ENCODE data around the gene IGFBP6.

IGFBP6 gene, protein sequence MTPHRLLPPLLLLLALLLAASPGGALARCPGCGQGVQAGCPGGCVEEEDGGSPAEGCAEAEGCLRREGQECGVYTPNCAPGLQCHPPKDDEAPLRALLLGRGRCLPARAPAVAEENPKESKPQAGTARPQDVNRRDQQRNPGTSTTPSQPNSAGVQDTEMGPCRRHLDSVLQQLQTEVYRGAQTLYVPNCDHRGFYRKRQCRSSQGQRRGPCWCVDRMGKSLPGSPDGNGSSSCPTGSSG

DNA sequence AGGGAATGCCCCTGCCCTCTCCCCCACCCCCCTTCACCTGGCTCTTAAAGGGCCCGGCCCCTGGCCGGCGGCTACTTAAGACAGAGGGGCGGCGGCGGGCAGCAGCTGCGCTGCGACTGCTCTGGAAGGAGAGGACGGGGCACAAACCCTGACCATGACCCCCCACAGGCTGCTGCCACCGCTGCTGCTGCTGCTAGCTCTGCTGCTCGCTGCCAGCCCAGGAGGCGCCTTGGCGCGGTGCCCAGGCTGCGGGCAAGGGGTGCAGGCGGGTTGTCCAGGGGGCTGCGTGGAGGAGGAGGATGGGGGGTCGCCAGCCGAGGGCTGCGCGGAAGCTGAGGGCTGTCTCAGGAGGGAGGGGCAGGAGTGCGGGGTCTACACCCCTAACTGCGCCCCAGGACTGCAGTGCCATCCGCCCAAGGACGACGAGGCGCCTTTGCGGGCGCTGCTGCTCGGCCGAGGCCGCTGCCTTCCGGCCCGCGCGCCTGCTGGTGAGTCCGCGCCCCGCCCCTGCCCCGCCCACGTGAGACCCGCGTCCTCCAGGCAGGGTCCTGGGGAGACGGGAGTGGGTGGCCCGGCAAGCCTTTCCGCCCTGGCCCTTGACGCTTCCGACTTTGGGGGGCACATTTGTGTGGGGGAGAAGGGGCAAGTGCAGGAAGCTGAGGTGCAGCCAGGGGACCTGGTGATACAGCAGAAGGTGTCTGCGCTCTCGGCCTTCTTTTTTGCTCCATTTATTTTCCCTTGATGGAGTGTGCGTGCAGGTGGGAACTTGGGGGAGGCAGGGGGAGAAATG lies at the start of gene IGFBP6:
Gene IGFBP6, plus strand, starts transcription at position 104 of the 790 bp plus-strand sequence. Its CDS starts 51 bp downstream, at position 155.
- DNase-seq (ENCODE audit: low read depth) = no peak

DNA sequence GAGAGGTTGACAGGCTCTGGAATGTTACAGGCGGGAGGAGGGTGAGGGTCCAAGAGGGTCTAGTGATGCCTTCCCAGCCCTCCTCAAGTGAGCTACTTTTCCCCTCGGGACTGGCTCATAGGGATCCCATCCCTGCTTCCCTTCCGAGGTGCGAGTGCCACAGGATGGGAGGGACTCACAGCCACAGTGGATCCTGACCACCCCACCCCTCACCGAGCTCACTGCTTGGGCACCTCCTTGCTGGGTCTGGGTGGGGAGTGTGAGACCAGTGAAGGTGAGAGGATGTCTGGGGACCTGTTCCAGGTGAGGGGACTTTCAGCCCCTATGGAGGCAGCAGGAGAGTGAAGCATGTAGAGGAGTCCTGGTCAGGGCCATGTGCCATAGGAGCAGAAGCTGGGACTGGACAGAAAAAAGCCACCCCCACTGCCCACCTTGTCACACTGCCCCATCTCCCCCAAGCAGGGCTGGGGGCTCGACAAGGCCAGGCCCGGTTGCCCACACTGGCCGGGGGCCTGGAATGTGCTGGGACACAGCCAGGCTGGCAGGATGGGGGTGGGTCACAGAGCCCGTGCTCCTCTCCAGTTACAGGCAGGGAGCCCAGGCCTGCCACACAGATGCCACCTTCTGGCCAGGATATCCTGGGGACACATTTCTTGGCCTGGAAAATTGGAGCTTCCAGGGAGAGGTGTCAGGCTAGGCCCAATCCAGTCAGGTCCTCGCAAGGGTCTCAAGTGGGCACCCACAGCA lies 49.3 kb upstream of the IGFBP6 start:
- DNase-seq (ENCODE audit: low read depth) = no peak

DNA sequence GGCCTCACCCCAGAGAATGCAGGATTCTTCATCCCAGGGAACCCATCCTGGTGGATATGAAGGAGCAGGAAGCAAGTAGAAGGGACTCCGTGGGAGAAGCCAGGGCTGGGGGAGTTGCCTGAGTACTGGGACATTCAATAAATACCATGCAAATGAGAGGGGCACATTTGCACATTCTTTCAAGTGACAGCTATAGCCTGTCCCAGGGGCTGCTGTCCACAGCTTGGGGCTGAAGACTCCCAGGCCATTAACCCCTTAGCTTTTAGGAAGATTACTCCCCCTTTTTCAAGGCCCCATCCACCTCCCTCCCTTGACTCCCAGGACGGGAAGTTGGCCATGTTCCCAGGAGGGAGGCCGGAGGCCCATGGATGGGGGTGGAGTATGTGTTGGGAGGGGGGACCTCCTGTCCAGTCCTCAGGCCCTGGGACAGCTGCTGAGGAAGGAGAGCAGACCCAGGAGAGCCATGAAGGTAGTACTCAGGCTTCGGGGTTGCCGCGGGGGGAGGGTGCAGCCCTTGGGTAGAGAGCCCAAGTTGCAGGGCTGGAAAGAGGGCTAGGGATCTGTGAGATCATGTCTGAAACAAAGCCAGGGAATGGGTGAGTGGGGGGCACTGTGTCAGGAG lies 48.6 kb upstream of the IGFBP6 start:
- DNase-seq (ENCODE audit: low read depth) = no peak

DNA sequence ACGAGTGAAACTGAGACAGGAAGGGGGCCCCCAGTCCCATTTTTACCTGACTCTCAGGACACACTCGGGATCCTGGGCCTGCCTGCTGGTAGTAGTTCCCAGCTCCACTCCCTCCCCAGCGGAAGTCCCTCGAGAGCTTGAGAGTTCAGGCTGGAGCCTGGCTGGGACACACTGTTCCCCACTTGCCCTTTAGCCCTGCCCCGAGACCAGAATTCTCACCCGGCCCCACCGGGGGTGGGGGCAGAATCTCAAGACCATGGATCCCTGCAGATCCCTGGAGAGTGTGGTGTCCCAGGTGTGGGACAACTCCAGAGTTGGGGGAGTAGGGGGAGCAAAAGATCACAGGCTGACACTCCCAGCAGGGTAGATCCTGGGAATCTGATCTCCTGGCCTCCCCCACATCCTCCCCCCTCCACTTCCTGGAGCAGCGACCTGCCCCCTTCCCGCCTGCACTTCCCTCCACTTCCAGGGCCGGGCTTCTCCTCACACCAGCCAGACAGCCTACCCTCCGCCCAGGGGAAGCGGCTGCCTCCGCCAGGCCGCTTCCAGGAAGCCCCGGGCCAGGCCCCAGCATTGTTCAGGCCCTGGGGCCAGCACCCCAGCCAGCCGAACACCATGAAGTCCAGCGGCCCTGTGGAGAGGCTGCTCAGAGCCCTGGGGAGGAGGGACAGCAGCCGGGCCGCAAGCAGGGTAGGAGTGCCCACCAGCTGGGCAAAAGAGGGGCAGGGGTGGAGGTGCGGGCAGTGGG lies 47.7 kb upstream of the IGFBP6 start, which contains the start of gene TNS2:
Gene TNS2, plus strand, starts transcription at position 495 of the 748 bp plus-strand sequence. Its CDS starts 121 bp downstream, at position 616.
- DNase-seq (ENCODE audit: low read depth) = no peak

DNA sequence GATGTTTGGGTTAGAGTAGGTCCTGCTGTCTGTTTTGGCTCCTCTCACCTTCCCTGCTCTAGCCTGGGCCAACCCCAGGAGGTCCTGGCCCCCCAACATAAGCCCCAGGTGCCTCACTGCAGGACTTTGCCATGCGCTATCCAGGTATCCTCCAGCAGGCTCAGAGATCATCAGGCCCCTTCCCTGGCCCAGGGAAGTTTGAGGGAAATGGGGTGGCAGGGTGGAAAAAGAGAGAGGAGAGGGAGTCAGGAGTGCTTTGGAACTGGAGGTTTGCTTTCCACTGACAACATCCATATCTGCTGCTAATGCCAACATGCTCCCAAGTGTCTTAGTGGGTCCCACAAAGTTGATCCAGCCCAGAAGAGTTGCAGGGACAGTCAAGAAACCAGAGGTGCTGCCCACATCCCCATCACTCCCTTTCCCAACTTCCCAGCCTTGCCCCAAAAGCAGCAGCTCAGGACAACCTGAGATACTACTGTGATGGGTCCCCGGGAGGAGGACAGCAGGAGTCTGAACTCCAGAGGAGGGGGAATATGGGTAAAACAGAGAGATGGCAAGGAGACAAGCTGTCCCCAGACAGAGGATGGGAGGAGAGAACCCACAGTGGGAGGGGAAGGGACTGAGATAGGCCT lies 46.9 kb upstream of the IGFBP6 start:
- no peak for DNase-seq (ENCODE audit: low read depth)

DNA sequence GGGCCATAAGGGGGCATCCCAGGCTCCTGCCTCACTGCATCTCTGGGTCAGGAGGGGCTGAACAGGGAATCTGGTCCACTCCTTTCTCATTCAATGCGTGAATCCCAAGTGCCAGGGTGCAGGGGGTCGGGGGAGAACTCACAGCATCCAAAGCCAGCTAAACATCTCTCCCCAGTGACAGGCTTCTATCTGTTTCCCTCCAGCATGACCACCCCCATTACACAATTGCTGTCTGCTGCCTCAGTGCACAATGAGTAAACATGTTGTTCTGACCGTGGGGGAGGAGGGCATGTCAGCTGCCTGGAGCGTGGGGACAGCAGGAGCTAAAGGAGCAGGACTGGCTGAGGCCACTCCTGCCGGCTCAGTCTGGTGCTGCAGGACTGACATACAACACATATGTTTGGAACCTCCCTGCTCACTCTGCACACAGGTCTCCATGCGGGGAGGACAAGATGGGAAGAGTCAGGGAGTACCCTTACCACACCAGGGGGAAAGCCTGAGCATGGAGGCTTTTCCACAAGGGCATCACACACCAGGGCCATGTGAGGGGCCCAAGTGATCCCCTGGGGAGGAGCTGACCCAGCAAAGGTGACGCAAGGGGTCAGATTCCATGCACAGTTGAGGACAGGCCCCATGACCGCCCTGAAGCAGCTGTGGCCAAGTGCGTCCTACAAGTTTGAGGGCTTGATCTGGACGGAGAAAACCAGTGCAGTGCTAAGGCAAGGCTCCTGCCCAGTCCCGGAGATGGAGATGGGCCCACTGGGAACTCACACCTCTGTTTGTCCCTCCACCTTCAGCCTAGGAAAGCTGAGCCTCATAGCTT lies 46.2 kb upstream of the IGFBP6 start:
- DNase-seq (ENCODE audit: low read depth) = no peak

DNA sequence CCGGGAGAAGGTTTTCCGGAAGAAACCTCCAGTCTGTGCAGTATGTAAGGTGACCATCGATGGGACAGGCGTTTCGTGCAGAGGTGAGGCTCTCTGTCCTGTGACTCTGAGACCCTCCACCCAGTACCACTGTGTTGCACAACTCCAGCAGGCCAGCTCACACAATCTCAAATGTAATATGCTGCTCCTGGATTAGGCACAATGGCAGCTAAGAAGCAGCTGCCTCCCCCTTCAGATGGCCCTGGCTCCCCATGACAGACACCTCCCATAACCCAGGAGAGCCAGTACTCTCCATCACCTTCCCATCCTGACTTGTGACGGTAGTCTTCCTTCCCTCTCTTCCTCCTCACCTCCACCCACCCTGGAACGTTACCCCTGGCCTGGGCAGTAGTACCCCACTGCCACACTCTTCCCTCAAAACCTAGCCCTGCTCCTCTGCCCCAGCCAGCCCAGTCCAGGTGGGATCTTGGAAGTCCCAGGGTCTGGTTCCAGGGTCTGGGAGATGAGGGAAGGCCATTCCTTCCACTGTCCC lies 45.5 kb upstream of the IGFBP6 start:
- no peak for DNase-seq (ENCODE audit: low read depth)

DNA sequence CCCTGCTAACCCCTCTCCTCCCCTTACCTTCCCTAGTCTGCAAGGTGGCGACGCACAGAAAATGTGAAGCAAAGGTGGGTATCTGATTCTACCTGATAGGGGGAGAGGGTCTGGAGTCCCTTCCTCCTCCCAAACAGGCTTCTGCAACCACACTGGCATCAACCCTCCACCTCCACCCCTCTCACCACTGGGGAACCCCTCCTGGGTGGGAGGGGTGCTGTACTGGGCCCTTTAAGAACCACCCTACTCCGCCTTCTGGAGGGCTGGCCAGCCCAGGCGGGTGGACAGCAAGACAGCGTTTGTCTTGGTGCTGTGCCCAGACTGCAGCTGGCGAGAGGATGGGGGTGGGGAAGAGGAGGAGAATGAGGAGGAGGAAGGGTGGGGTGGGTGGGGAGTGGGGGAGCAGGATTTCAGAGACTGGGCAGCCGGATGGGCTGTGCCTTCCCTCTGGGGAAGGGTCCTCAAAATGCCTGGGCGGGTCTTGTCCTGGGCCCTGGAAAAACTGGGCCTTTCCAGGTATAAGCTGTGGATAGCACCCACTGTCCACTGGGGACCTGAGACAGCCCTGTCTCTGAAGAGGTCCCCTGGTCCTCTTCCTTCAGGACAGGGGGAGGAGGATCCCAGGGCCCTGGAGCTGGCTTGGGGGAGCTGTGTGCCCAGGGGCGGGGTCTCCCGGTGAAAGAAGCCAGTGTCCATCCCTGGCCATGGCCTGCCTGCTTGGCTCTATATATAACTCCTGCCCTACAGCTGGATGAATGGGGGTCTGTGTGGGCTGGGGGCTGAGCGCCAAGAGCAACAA lies 44.8 kb upstream of the IGFBP6 start:
- peak; percentile 88 for DNase-seq (ENCODE audit: low read depth)

DNA sequence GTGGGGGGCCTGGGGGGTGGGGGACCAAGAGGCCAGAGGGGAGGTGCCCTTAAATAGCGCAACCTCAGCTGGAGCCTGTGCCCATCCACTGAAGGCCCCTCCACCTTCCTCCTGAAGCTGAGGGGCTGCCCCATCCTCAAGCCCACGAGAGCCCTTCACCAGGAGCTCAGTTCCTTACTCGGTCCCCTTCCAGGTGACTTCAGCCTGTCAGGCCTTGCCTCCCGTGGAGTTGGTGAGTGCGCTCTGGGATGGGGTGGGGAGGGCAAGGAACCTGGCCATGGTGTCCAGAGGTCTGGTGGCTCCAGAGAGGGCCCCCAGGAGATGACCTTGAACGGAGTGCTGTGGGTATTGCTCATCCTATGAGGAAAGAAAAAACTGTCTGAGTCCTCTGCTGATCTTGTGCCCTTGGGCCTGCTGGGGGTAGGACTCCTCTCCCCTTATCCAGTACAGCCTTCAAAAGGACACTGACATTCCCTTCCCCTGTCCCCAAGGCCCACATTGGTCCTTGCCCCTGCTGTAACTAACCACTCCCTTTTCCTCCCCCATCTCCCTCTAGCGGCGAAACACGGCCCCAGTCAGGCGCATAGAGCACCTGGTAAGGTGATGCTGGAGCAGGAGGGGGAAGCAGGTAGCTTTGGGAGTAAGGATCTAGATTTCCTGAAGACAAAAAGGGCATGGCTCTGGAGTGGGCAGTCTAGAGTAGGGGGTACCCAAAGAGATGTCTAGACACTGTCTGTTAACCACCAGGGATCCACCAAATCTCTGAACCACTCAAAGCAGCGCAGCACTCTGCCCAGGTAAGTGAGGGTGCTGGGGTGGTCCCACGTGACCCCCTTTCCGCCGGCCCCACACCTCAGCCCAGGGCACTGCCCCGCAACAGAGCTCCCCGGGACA lies 44.0 kb upstream of the IGFBP6 start:
- DNase-seq (ENCODE audit: low read depth) = no peak

DNA sequence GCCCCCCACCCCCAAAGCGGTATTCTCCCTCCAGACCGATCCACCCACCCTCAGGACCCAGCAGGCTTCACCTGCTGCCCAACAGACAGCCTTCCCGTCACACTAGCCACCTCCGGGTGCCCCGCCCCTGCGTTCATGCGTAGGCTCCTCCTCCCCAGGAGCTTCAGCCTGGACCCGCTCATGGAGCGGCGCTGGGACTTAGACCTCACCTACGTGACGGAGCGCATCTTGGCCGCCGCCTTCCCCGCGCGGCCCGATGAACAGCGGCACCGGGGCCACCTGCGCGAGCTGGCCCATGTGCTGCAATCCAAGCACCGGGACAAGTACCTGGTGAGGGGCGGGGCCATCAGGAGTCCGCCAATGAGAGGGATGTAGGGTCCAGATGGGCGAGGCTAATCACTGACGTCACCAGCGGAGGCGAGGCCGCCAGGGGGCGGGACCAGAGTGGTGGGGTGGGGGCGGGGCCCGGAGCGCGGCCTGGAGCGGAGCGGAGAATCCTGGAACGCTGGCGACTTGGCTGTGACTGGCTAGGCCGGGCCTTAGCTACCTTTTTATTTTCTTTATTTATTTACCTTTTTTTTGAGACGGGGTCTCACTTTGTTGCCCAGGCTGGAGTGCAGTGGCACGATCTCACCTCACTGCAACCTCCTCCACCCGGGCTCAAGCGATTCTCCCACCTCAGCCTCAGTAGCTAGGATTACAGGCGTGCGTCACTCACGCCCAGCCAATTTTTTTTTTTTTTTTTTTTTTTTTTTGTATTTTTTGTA lies 43.2 kb upstream of the IGFBP6 start:
- DNase-seq (ENCODE audit: low read depth) = peak; percentile 82

DNA sequence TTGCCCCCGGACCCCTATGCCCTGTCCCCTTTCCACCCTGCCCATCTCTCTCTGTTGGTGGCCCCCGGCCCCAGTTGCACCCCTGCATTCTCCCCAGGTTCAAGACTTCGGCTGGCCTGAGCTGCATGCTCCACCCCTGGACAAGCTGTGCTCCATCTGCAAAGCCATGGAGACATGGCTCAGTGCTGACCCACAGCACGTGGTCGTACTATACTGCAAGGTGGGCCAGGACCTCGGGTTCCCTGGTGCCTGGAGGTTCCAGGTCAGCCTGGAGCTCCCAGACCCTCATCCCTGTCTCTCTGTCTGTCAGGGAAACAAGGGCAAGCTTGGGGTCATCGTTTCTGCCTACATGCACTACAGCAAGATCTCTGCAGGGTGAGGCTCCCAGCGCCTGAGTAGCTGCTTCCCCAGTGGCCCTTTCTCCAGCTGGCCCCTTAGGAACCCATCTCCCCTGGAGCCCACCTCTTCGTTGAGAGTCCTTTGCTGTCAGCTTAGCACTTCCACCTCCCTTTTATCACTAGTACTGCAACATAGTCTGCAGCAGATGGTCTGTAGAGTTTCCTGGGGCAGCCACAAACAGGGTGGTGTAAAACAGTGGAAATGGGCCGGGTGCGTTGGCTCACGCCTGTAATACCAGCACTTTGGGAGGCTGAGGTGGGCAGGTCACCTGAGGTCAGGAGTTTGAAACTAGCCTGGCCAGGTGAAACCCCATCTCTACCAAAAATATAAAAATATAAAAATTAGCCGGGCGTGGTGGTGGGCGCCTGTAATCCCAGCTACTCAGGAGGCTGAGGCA lies 41.8 kb upstream of the IGFBP6 start:
- no peak for DNase-seq (ENCODE audit: low read depth)

DNA sequence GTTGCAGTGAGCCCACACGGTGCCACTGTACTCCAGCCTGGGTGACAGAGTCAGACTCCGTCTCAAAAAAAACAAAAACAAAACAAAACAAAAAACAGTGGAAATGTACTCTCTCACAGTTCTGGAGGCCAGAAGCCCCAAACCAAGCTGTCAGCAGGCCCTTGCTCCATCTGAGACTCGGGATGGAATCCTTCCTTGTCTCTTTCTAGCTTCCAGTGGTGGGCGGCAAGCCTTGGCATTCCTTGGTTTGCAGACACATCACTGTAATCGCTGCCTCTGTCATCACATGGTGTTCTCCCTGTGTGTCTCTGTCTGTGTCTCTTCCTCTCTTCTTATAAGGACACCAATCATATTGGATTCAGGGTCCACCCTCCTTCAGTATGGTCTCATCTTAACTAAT lies 41.2 kb upstream of the IGFBP6 start:
- no peak for DNase-seq (ENCODE audit: low read depth)

DNA sequence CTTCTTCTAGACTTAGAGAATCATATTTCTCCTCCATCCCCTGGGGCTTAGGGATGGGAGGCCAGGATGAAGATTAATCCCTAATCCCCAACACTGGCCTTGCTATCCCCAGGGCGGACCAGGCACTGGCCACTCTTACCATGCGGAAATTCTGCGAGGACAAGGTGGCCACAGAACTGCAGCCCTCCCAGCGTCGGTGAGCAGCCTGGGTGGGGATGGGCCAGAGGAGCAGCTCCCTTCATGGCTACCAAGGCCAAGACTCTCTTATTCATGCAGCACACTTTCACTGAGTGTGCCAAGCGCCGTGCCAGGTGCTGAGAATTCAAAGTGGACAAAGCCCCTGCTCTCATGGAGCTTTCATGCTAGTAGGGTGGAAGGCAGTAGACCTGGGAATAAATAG lies 40.6 kb upstream of the IGFBP6 start:
- DNase-seq (ENCODE audit: low read depth) = no peak

DNA sequence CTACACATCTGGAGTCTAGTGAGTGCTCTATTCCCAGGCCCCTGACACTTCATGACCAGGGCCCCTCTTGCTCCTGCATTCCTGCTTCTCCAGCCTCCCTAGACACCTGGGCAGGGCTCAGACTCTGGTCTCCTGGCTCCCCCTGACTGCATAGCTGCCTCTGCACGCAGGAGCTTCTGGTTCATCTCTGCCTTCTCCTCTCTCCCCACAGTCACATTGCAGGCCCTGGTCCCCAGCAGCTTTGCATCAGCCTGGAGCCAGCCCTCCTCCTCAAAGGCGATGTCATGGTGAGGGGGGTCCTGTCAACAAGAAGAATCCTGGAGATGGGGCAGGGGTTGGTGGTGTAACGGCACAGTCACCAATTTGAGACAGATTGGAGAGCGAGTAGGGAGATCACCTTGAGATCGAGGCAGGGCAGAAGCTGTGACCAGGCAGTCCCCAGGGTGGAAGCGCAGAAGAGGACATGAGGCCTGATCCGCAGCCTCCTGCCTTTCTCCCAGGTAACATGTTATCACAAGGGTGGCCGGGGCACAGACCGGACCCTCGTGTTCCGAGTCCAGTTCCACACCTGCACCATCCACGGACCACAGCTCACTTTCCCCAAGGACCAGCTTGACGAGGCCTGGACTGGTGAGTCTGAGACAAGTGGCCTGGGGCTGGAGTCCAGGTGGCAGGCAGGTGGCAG lies 39.5 kb upstream of the IGFBP6 start:
- DNase-seq (ENCODE audit: low read depth) = no peak

DNA sequence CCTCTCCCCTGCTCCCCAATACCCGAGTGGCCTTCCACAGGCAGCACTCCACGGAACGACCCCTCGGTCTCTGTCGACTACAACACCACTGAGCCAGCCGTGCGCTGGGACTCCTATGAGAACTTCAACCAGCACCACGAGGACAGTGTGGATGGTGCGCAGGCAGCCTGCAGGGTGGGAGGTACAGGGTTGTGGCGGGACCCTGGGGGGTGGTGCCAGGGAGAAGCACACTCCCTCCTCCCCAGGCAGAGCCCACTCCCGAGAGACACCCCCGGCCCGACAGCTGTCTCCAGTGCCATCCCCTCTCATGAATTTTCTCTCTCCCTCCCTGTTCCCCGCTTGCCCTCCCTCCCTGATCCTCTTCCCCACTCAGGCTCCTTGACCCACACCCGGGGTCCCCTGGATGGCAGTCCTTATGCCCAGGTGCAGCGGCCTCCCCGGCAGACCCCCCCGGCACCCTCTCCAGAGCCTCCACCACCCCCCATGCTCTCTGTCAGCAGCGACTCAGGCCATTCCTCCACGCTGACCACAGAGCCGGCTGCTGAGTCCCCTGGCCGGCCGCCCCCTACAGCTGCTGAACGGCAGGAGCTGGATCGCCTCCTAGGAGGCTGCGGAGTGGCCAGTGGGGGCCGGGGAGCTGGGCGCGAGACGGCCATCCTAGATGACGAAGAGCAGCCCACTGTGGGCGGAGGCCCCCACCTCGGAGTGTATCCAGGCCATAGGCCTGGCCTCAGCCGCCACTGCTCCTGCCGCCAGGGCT lies 38.6 kb upstream of the IGFBP6 start:
- no peak for DNase-seq (ENCODE audit: low read depth)

Data from fibroblast of the conjunctiva (primary cell).